Activated naive CD8-positive, alpha-beta T cell treated with anti-CD3 and anti-CD28 coated beads, Interleukin-2, amount 50 U/mL, for 24 hours (primary cell): ENCODE measurements around the gene BRINP1.
"Not testable (repeated sequence)": the region's sequence is repeated elsewhere in the genome, so short reads cannot be mapped to it uniquely, and the experiment has no call there.

Experiments used
- ATAC-seq: fragments of 150-1000 bp; cut with Tn5 transposase; one replicate; pipeline ENCODE4 v1.10.0; 2021
- DNase-seq: peaks from one replicate; pipeline ENCODE4 v3.0.0; 2021
- H3K27ac Mint-ChIP-seq: one replicate; pipeline ENCODE4 v1.8.0; 2021; ENCODE audit warnings: mild to moderate bottlenecking, mixed read lengths
- H3K27me3 Mint-ChIP-seq: one replicate; pipeline ENCODE4 v1.8.0; 2021; ENCODE audit warnings: mixed read lengths
- H3K36me3 Mint-ChIP-seq: one replicate; pipeline ENCODE4 v1.8.0; 2021; ENCODE audit warnings: low read depth, mixed read lengths
- H3K4me1 Mint-ChIP-seq: one replicate; pipeline ENCODE4 v1.8.0; 2021; ENCODE audit warnings: mixed read lengths
- H3K4me3 Mint-ChIP-seq: one replicate; pipeline ENCODE4 v1.8.0; 2021; ENCODE audit warnings: mild to moderate bottlenecking, moderate library complexity, mixed read lengths
- H3K9me3 Mint-ChIP-seq: one replicate; pipeline ENCODE4 v1.8.0; 2021; ENCODE audit warnings: mixed read lengths

Gene BRINP1

DNA sequence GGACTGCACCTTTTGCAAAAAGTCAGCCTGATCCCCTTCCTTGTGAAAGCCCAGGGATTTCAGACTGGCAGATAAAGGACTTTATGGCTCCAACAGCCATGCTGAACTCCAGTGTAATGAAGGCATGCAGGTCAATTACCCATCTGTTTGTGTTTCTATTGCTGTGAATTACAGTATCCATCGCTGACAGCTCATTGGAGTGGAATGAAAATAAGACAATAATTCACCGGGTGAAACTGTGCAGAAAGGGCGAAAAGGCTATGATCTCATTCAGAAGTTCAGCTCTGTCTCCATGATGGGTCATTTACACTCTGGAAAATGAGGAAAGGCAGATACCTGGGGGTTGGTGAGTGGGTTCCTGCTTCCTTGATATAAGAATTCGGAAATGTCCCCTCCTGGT lies 148.0 kb downstream of the BRINP1 start:
- no peak overlapping the region for H3K4me3 Mint-ChIP-seq
- no peak overlapping the region for H3K27ac Mint-ChIP-seq
- H3K4me1 Mint-ChIP-seq, result no peaks in the 10 kb centered on the region
- DNase-seq (no peak), ATAC-seq (no peak)
- no peaks in the 10 kb centered on the region for H3K27me3 Mint-ChIP-seq
- no peaks in the 10 kb centered on the region for H3K36me3 Mint-ChIP-seq
- H3K9me3 Mint-ChIP-seq, result peaks cover 16% of the 10 kb centered on the region

DNA sequence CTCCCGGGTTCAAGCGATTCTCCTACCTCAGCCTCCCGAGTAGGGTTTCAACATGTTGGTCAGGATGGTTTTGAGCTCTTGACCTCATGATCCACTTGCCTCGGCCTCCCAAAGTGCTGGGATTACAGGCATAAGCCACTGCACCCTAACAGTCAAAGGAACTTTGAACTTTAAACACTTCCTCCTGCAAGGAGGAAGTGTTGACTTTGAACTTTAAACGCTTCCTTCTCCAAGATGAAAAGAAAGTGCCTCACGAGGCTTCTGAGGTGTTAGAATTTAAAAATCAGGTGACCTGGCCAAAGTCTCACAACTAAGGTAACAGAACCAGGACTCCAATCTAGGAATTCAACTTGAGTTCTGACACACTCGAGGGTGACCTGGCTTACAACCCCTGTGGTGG lies 150.9 kb downstream of the BRINP1 start:
- DNase-seq (no peak), ATAC-seq (no peak)
- Mint-ChIP-seq H3K4me1 (no peaks in the 10 kb centered on the region), H3K4me3 (no peak overlapping the region), H3K9me3 (peaks cover 11% of the 10 kb centered on the region), H3K27ac (no peak overlapping the region), H3K36me3 (no peaks in the 10 kb centered on the region), H3K27me3 (no peaks in the 10 kb centered on the region)

DNA sequence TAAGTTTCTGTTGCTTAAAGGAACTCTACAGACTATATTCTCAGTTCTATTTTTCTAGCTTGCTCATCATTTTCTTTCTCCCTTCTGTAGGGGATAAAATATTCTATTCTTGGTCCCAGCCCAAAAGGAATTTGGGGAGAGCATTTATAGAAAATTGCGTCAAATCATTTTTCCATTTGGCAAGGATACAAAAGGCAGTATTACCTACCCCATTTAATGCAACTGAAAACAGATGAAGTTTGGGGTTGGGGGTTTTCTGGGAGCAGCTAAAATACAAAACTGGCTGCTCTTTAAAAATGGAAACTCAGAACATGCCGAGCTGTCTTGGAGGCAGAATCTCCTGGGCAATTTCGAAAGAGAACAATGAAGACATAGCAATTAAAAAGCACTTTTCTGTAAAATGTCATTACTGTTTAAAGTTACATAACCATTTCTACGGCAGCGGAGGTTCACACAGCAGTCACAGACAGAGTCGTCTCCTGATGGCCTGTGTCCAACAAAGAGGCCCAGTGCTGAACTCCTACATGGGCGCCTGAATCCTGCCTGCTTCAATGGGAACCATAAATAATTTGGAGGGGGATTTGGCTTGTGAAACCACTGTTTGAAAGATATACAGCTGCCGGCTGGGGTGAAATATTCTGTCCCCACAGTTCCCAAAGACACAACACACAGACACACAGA lies 152.4 kb downstream of the BRINP1 start:
- Mint-ChIP-seq H3K4me3 (no peak overlapping the region), H3K27me3 (no peaks in the 10 kb centered on the region), H3K4me1 (no peaks in the 10 kb centered on the region), H3K36me3 (no peaks in the 10 kb centered on the region), H3K27ac (no peak overlapping the region), H3K9me3 (peaks cover 4% of the 10 kb centered on the region)
- DNase-seq (no peak), ATAC-seq (no peak)

DNA sequence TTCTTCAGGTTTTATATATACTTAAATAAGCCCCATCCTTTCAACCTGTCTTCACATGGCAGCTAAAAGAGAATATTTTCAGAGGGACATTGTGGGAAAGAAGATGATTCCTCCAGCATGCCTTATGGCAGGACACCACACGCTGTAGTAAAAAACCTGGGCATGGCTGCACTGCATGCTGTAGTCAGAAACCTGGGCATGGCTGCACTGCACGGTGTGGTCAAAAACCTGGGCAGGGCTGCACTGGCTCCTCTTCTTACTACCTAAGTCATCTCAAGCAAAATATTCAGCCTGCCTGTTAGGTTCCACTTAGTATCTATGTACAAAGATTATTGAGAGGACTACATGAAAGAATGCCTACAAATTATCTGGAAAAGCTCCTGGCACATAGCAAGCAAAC lies 153.6 kb downstream of the BRINP1 start:
- DNase-seq (no peak), ATAC-seq (no peak)
- Mint-ChIP-seq H3K9me3 (peaks cover 4% of the 10 kb centered on the region), H3K4me1 (no peaks in the 10 kb centered on the region), H3K27me3 (no peaks in the 10 kb centered on the region), H3K36me3 (no peaks in the 10 kb centered on the region), H3K4me3 (no peak overlapping the region), H3K27ac (no peak overlapping the region)

DNA sequence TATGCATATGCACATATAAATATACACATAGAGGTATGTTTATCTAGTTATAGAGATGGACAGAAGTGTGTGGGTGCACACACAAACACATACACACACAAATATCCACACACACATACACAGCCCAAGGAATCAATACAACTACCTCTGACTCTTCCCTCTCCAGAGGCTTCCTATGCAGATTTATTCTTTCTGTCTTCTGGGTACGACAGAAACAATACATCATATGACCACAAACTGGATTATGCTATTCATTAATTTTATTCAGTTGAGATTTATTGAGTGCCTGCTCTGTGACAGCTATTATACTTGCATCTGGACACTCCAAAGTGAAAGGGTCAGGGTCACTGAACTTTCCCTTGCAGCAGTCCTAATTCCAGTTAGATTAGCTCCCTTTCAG lies 155.8 kb downstream of the BRINP1 start:
- Mint-ChIP-seq H3K9me3 (no peaks in the 10 kb centered on the region), H3K36me3 (no peaks in the 10 kb centered on the region), H3K4me3 (no peak overlapping the region), H3K4me1 (no peaks in the 10 kb centered on the region), H3K27me3 (no peaks in the 10 kb centered on the region), H3K27ac (no peak overlapping the region)
- no peak for DNase-seq
- no peak for ATAC-seq

DNA sequence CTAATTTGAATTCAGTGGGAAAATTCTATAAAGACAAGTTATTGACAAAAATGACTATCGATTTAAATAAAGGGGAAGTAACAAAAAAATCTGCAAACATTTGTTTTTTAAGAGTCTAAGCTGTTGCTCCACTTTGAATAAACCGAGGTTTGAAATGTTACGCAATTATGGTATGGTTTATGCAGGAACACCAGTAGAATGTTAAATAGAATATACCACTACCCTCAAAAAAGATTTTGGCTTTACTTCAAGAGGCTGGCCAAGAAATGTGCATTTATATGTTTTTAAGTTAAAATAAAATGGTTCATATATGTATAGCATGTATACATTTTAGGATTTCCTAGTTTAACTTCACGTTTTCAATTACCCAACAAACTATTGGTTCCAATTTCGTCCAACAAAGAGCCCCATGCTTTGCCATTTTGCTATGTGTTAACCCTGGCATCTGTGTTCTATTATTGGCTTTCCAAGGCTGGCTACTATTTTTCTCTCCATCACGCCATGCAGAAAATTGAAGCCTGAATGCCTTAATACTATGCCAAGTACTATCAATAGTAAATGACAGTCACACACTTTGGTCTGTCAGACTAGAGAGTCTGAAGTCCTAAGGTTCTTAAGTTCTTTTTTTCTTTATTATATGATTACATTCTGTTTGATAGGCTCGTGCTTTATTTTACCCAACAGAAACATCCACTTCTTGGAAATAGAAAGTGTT lies 171.2 kb downstream of the BRINP1 start:
- Mint-ChIP-seq H3K9me3 (no peaks in the 10 kb centered on the region), H3K27me3 (no peaks in the 10 kb centered on the region), H3K4me1 (no peaks in the 10 kb centered on the region), H3K36me3 (no peaks in the 10 kb centered on the region), H3K27ac (no peak overlapping the region), H3K4me3 (no peak overlapping the region)
- DNase-seq (no peak), ATAC-seq (no peak)

DNA sequence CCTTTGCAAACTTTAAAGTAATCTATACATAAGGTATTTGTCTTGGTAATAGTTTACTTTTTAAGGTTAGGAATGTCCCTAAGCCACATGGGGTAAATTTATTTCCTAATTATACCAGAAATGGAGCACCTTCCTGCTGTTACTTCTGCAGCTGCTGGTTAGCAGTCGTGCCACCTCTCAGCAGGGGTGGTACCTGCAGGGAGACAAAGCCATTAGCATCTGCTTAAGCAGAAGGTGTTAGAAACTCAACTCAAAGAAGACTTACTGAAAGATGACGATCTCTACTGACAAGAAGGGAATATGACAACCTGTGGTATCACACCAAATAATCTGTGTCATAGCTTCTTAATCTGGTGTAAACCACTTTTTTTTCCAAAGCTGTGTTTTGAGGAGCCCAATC lies 173.7 kb downstream of the BRINP1 start:
- Mint-ChIP-seq H3K36me3 (no peaks in the 10 kb centered on the region), H3K4me1 (no peaks in the 10 kb centered on the region), H3K27me3 (no peaks in the 10 kb centered on the region), H3K9me3 (peaks cover 4% of the 10 kb centered on the region), H3K27ac (no peak overlapping the region), H3K4me3 (no peak overlapping the region)
- DNase-seq (no peak), ATAC-seq (no peak)

DNA sequence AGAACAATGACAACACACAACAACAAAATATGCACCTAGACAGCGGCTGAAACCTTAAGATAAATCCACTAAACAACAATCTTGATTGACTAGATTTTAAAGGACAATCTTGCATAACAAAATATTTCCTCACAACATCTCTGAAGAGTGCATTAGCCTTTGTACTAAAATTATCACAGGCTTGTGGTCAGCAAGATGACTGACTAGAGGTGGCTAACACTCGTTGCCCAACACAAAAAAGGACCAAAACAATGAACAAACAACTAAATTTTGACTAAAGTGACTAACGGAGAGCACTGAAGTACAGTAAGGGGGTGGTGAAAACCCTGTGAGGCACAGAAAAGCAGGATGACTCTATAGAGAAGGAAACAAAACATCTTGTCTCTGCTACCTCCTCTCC lies 183.9 kb downstream of the BRINP1 start:
- no peaks in the 10 kb centered on the region for H3K36me3 Mint-ChIP-seq
- H3K4me3 Mint-ChIP-seq, result no peak overlapping the region
- ATAC-seq, result no peak
- no peak for DNase-seq
- H3K9me3 Mint-ChIP-seq, result no peaks in the 10 kb centered on the region
- no peaks in the 10 kb centered on the region for H3K27me3 Mint-ChIP-seq
- no peaks in the 10 kb centered on the region for H3K4me1 Mint-ChIP-seq
- H3K27ac Mint-ChIP-seq, result no peak overlapping the region

DNA sequence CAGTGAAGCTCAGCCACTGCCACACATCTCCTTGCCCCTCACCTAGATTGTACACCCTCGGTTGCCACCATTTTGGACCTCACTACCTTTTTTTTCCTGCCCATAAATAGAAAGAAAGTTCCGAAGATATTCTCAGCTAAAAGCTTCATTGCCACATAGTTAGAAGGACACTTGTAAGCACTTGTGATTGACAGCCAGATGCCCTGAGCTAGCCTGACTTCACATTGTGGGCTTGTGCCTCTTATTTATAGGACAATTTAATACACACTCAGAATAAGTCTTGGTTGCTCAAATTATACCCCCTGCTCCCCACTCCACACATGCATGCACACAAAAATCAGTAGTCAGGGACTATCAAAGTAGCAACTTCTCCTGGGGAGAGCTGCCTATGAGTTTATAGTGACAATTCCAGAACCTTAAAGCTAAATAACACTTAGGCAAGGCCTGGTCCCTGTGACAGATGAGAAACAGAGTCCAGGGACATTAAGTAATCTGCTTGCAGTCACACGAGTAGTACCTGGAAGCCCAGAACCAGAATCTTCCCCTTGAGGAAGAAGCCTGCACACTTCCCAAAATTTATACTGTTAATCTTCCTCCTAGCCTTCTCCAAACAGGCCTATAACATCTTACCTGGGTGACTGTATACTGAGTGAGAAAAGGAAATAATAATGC lies 184.8 kb downstream of the BRINP1 start:
- DNase-seq, result no peak
- Mint-ChIP-seq H3K4me3 (no peak overlapping the region), H3K4me1 (no peaks in the 10 kb centered on the region), H3K36me3 (no peaks in the 10 kb centered on the region), H3K27me3 (no peaks in the 10 kb centered on the region), H3K9me3 (no peaks in the 10 kb centered on the region), H3K27ac (no peak overlapping the region)
- ATAC-seq, result no peak

DNA sequence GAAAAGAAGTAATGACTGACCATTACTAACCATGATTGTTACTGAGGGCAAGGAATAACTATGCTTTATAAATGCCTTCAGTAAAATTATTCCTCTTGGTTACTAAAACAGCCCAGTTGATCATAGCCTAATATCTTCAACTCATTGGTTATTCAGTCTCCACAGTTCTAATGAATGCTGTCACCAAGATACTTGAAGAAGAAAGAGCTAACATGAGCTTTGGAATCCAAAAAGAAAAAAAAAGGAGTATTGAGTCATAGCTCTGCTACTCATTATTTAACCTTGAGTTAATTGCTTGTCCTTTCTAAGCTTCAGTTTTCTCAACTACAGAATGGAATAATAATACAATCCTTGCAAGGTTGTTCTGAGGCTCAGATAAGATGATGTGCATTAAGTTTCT lies 187.7 kb downstream of the BRINP1 start:
- Mint-ChIP-seq H3K36me3 (no peaks in the 10 kb centered on the region), H3K27ac (no peak overlapping the region), H3K27me3 (no peaks in the 10 kb centered on the region), H3K4me3 (no peak overlapping the region), H3K9me3 (no peaks in the 10 kb centered on the region), H3K4me1 (no peaks in the 10 kb centered on the region)
- ATAC-seq (no peak), DNase-seq (no peak)

DNA sequence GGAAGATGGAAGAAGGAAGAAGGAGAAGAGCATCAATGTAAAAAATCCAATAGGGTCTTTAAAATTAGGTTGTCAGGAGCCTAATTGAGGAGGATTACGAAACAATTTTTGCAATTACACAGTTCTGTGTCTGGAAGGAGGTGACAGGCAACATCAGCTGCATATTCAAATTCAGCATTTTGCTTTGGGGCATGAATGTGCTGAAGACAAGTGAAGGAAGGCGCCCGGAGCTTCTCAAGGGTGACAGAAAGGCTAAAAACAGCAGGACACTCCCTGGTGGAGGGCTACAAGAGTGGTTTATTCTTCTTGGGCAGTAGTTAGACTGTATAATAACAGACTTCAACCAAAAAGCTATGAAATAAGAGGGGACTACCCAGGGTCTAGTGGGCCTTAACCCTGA lies 188.3 kb downstream of the BRINP1 start:
- H3K4me3 Mint-ChIP-seq, result no peak overlapping the region
- H3K36me3 Mint-ChIP-seq, result no peaks in the 10 kb centered on the region
- no peak overlapping the region for H3K27ac Mint-ChIP-seq
- peaks cover 4% of the 10 kb centered on the region for H3K9me3 Mint-ChIP-seq
- ATAC-seq (no peak), DNase-seq (no peak)
- no peaks in the 10 kb centered on the region for H3K4me1 Mint-ChIP-seq
- H3K27me3 Mint-ChIP-seq, result no peaks in the 10 kb centered on the region

DNA sequence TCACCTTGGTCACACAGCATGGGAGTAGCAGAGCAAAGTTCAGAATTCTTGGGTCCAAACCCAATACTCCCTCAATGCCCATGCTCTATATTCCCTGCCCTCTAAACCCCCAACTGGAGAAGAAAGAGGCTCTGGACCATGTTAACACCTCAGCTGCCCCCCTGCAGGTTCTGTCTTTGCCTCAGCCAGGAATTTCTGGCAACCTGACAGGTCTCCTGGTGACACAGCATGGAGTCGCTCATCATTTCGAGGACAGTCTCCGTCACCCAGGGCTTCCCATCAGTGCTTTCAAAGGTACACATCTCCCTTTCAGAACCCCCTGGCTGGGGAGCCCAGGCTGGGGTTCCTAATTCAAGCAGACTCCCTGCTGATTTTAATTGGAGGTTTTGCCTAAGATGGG lies 189.5 kb downstream of the BRINP1 start:
- Mint-ChIP-seq H3K27me3 (no peaks in the 10 kb centered on the region), H3K9me3 (peaks cover 9% of the 10 kb centered on the region), H3K36me3 (no peaks in the 10 kb centered on the region), H3K4me1 (no peaks in the 10 kb centered on the region), H3K4me3 (no peak overlapping the region), H3K27ac (no peak overlapping the region)
- no peak for ATAC-seq
- DNase-seq, result no peak

DNA sequence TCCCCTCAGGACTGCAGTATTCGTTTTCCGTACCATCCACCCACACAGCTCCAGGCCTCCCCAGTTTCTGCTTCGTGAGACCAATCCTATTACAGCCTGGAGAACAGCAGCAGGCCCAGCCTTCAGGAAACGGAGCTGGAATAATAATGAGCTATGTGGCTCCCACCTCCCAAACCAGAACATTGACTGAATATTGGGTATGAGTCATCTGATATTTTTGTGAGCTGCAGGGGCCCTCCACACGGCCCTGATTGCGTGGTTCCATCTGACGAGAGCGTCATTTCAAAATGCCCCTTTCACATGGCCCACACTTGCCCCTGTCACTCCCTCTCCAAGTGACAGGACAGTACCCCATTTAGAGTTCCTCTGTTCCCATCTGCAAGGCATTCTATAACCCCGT lies 192.0 kb downstream of the BRINP1 start:
- no peaks in the 10 kb centered on the region for H3K36me3 Mint-ChIP-seq
- peaks cover 9% of the 10 kb centered on the region for H3K9me3 Mint-ChIP-seq
- DNase-seq (no peak), ATAC-seq (no peak)
- H3K27ac Mint-ChIP-seq, result no peak overlapping the region
- no peak overlapping the region for H3K4me3 Mint-ChIP-seq
- H3K4me1 Mint-ChIP-seq, result no peaks in the 10 kb centered on the region
- H3K27me3 Mint-ChIP-seq, result no peaks in the 10 kb centered on the region

DNA sequence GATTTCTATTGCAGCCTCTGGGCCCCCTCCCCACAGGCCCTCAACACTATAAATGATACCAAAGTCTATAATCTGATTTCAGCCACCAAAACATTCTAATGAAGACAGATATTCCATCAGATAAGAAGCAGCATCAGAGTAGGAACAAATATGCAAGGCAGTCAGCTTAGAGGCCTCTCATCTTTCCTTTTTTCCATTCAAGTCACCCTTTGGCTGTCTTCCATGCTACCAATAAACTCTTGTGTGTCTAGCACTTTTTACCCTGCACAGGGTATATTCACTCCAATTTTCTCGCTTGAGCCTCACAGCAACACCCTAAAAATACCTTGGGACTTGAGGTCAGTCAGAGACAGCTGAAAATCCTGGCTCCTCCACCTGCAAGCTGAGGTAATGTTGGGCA lies 193.7 kb downstream of the BRINP1 start:
- ATAC-seq (no peak), DNase-seq (no peak)
- H3K27me3 Mint-ChIP-seq, result no peaks in the 10 kb centered on the region
- H3K4me3 Mint-ChIP-seq, result no peak overlapping the region
- no peaks in the 10 kb centered on the region for H3K4me1 Mint-ChIP-seq
- no peaks in the 10 kb centered on the region for H3K36me3 Mint-ChIP-seq
- no peak overlapping the region for H3K27ac Mint-ChIP-seq
- H3K9me3 Mint-ChIP-seq, result peaks cover 9% of the 10 kb centered on the region

DNA sequence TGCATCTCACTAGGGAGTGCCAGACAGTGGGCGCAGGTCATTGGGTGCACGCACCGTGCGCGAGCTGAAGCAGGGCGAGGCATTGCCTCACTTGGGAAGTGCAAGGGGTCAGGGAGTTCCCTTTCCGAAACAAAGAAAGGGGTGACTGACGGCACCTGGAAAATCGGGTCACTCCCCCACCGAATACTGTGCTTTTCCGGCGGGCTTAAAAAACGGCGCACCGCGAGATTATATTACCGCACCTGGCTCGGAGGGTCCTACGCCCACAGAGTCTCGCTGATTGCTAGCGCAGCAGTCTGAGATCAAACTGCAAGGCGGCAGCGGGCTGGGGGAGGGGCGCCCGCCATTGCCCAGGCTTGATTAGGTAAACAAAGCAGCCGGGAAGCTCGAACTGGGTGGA lies 200.0 kb downstream of the BRINP1 start:
- H3K27ac Mint-ChIP-seq, H3K9me3 Mint-ChIP-seq, DNase-seq, H3K27me3 Mint-ChIP-seq, H3K36me3 Mint-ChIP-seq, H3K4me3 Mint-ChIP-seq, ATAC-seq, H3K4me1 Mint-ChIP-seq: not testable (repeated sequence)
